ENCODE measurements around the gene UBAC1.

The UBAC1 gene

GRCh38 chr9:135958485-135958884 is 2.7 kb downstream of the UBAC1 start (continued):
- TF ChIP-seq TSHZ2 (CRISPR knock-in tag; IDR thresholded peaks at IDR 0.05) (no peak), PPARA (CRISPR knock-in tag; IDR thresholded peaks at IDR 0.05; ENCODE audit: borderline replicate concordance) (no peak), SNAI2 (CRISPR knock-in tag; IDR thresholded peaks at IDR 0.05) (no peak), RARB (CRISPR knock-in tag; IDR thresholded peaks at IDR 0.05) (no peak), OSR1 (CRISPR knock-in tag; IDR thresholded peaks at IDR 0.05) (no peak), ARNTL (CRISPR knock-in tag; IDR thresholded peaks at IDR 0.05; ENCODE audit: borderline replicate concordance, low read depth) (no peak), ZNF70 (CRISPR knock-in tag; IDR thresholded peaks at IDR 0.05) (no peak), ISL1 (CRISPR knock-in tag; IDR thresholded peaks at IDR 0.05) (no peak)

GRCh38 chr9:135957431-135957830 is 3.7 kb downstream of the UBAC1 start:
- ATAC-seq, result no peak

GRCh38 chr9:135956802-135957174 is 4.4 kb downstream of the UBAC1 start:
- no peak for ATAC-seq
- no peak for TF ChIP-seq ESRRG (CRISPR knock-in tag; IDR thresholded peaks at IDR 0.05)
- TF ChIP-seq ZC3H10 (CRISPR knock-in tag; IDR thresholded peaks at IDR 0.05), result no peak
- no peak for TF ChIP-seq SNAI2 (CRISPR knock-in tag; IDR thresholded peaks at IDR 0.05)
- TF ChIP-seq TOX (CRISPR knock-in tag; IDR thresholded peaks at IDR 0.05; ENCODE audit: borderline replicate concordance), result no peak
- TF ChIP-seq ZNF565 (CRISPR knock-in tag; conservative IDR thresholded peaks at IDR 0.05; ENCODE audit: low read depth), result no peak
- TF ChIP-seq ZNF8 (CRISPR knock-in tag; IDR thresholded peaks at IDR 0.05), result no peak
- TF ChIP-seq PATZ1 (CRISPR knock-in tag; IDR thresholded peaks at IDR 0.05; ENCODE audit: borderline replicate concordance), result no peak
- no peak for TF ChIP-seq PPARA (CRISPR knock-in tag; IDR thresholded peaks at IDR 0.05; ENCODE audit: borderline replicate concordance)
- no peak for TF ChIP-seq GLIS3 (CRISPR knock-in tag; IDR thresholded peaks at IDR 0.05)
- TF ChIP-seq ISL1 (CRISPR knock-in tag; IDR thresholded peaks at IDR 0.05), result no peak
- no peak for TF ChIP-seq OSR1 (CRISPR knock-in tag; IDR thresholded peaks at IDR 0.05)
- no peak for TF ChIP-seq CSRNP3 (CRISPR knock-in tag; IDR thresholded peaks at IDR 0.05)
- TF ChIP-seq ZFP30 (CRISPR knock-in tag; IDR thresholded peaks at IDR 0.05), result no peak

More at GRCh38 chr9:135957431-135957830, 3.7 kb downstream of the UBAC1 start:
- TF ChIP-seq TSHZ2 (CRISPR knock-in tag; IDR thresholded peaks at IDR 0.05), result no peak
- no peak for TF ChIP-seq SNAI2 (CRISPR knock-in tag; IDR thresholded peaks at IDR 0.05)
- no peak for TF ChIP-seq RARB (CRISPR knock-in tag; IDR thresholded peaks at IDR 0.05)
- TF ChIP-seq ZNF8 (CRISPR knock-in tag; IDR thresholded peaks at IDR 0.05), result no peak
- TF ChIP-seq BACH2 (CRISPR knock-in tag; IDR thresholded peaks at IDR 0.05; ENCODE audit: borderline replicate concordance), result no peak
- no peak for TF ChIP-seq GLIS3 (CRISPR knock-in tag; IDR thresholded peaks at IDR 0.05)
- no peak for TF ChIP-seq ESRRG (CRISPR knock-in tag; IDR thresholded peaks at IDR 0.05)
- TF ChIP-seq ZFP3 (CRISPR knock-in tag; IDR thresholded peaks at IDR 0.05), result no peak
- no peak for TF ChIP-seq PPARA (CRISPR knock-in tag; IDR thresholded peaks at IDR 0.05; ENCODE audit: borderline replicate concordance)

Data from SK-N-SH treated with all-trans-retinoic acid at 6 μM for 48 hours (cell line).